Spinal cord (tissue), 4 donors: ENCODE data around the gene GRAMD2A. TPM values are rescaled to one million over a fixed set of nuclear protein-coding genes. Genes with fewer than 3 reads are reported as not detected.

Experiments
- polyA plus RNA-seq, 2 donors: library from polyadenylated mRNA; unstranded; fragments of 120-200 nt; gene quantifications; one replicate each; pipeline ENCODE4 v1.2.1, GENCODE V29; 2013; ENCODE audit not compliant: insufficient read length in 2 of 2
- total RNA-seq, 2 donors: library from RNA; depleted of rRNA in 1 of 2; stranded (reverse); fragments of 120-200 nt in 1 of 2; fragments of >200 nt in 1 of 2; gene quantifications; one replicate each; pipeline versions ENCODE4 v1.2.3 to v1.2.4, GENCODE V29; 2013 to 2014

Gene GRAMD2A
- total and polyA plus RNA-seq, 4 donors: 1.4 to 3.8 (median 2.3) TPM

Other genes with a start within 250 kb of the GRAMD2A start
- 100 to 1,000 TPM in 1 of 2 donors, 10 to 100 TPM in 1; 56.0 to 116 TPM for gene MYO9A, start 79.6 kb downstream of the GRAMD2A start, total RNA-seq
- gene MYO9A, start 79.6 kb downstream of the GRAMD2A start, polyA plus RNA-seq: 10 to 100 TPM; 17.2 to 24.8 TPM
- 1 to 10 TPM; 5.1 to 6.4 TPM for gene SENP8, start 79.4 kb downstream of the GRAMD2A start, total RNA-seq
- 1 to 10 TPM; 5.6 to 6.7 TPM for gene SENP8, start 79.4 kb downstream of the GRAMD2A start, polyA plus RNA-seq
- gene PKM, start 33.4 kb upstream of the GRAMD2A start, total RNA-seq: 100 to 1,000 TPM; 461 to 632 TPM
- 100 to 1,000 TPM; 661 to 718 TPM for gene PKM, start 33.4 kb upstream of the GRAMD2A start, polyA plus RNA-seq
- gene PARP6, start 74.8 kb upstream of the GRAMD2A start, total RNA-seq: 100 to 1,000 TPM in 1 of 2 donors, 10 to 100 TPM in 1; 55.4 to 114 TPM
- 100 to 1,000 TPM; 199 to 201 TPM for gene PARP6, start 74.8 kb upstream of the GRAMD2A start, polyA plus RNA-seq
- 1 to 10 TPM; 6.8 to 8.5 TPM for gene CELF6, start 122.4 kb upstream of the GRAMD2A start, total RNA-seq
- 10 to 100 TPM; 18.2 to 18.7 TPM for gene CELF6, start 122.4 kb upstream of the GRAMD2A start, polyA plus RNA-seq
- gene HEXA, start 178.2 kb upstream of the GRAMD2A start, total RNA-seq: 100 to 1,000 TPM in 1 of 2 donors, 10 to 100 TPM in 1; 52.8 to 108 TPM
- 10 to 100 TPM; 65.5 to 81.1 TPM for gene HEXA, start 178.2 kb upstream of the GRAMD2A start, polyA plus RNA-seq
- not detected for gene TMEM202, start 200.5 kb upstream of the GRAMD2A start, total RNA-seq
- not detected for gene TMEM202, start 200.5 kb upstream of the GRAMD2A start, polyA plus RNA-seq